Omental fat pad (tissue), 4 donors: ENCODE measurements around the gene GLP2R. TPM values are rescaled to one million over a fixed set of nuclear protein-coding genes. Genes with fewer than 3 reads are reported as not detected.

Experiments used
- ATAC-seq: fragments of 150-250 bp; one replicate; pipeline ENCODE4 v1.9.1; 2016; ENCODE audit warnings: mild to moderate bottlenecking, moderate library complexity; ENCODE audit not compliant: low FRiP score
- DNase-seq: peaks from one replicate; pipeline ENCODE4 v3.0.0-alpha.2; 2019; ENCODE audit warnings: low spot score
- CTCF ChIP-seq, 3 donors: fragments of 450-650 bp; IDR thresholded peaks; one replicate each; pipeline ENCODE4 v1.5.1; 2016 to 2017; ENCODE audit warnings: antibody characterized with exemption in 3 of 3, mild to moderate bottlenecking in 3 of 3, moderate library complexity in 2 of 3
- total RNA-seq, 4 donors: library from RNA; depleted of rRNA; stranded (reverse); fragments of >200 nt; gene quantifications; one replicate each; pipeline ENCODE4 v1.1.0, GENCODE V29; 2016

The GLP2R gene
- total RNA-seq, 4 donors from 2014 or later: 11.2 to 33.0 (median 21.3) TPM

GRCh38 chr17:9941305-9941704 is 115.6 kb downstream of the GLP2R start:
- TF ChIP-seq CTCF (IDR thresholded peaks at IDR 0.05): no peak
- ATAC-seq (no peak), DNase-seq (no peak)

Other genes starting within 250 kb of the GLP2R start
- under 1 TPM in 1 of 4 donors, not detected in 3; 0.19 TPM for gene CFAP52, start 249.3 kb upstream of the GLP2R start, total RNA-seq
- 1 to 10 TPM in 1 of 4 donors, under 1 TPM in 2, not detected in 1; 0.72 to 1.3 (median 0.88) TPM for gene USP43, start 180.4 kb upstream of the GLP2R start, total RNA-seq
- not detected for gene DHRS7C, start 34.3 kb upstream of the GLP2R start, total RNA-seq
- gene GSG1L2, start 3.8 kb upstream of the GLP2R start, total RNA-seq: not detected
- under 1 TPM; 0.24 to 0.65 (median 0.60) TPM for gene RCVRN, start 79.3 kb downstream of the GLP2R start, total RNA-seq